ENCODE results near the gene ZNF26. TPM values are rescaled to one million over a fixed set of nuclear protein-coding genes. Genes with fewer than 3 reads are reported as not detected.

The ZNF26 gene
- total and polyA plus RNA-seq, 2 donors from 2014 or later, result 2.9 to 16.4 TPM

DNA sequence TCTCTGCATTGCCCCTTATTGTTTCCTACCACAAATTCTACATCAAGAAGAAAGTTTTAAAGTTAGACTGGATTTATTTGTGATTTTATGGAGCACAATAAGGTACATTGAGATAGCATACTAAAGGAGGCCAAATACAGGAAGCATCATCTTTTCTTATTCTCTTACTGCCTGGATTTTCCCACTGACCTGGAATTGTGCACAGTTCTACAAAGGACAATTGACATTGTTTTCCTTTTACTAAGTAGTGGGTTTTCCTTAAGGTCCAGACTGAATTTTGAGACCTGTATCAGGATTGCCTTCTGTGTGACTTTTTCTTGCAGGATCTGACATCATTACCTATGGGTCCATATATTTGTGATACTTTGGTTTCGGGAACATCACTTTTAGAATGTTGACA lies 75.8 kb downstream of the ZNF26 start:
- no peaks in the 10 kb centered on the region for H3K4me1 ChIP-seq (ENCODE audit: control insufficient read depth in 2 of 3, insufficient read depth in 2 of 3, low read depth in 1 of 3, low read length in 3 of 3)
- no peaks in the 10 kb centered on the region for H3K27me3 ChIP-seq (ENCODE audit: control insufficient read depth, insufficient read depth, low read length)
- H3K36me3 ChIP-seq (ENCODE audit: control insufficient read depth in 2 of 3, insufficient read depth in 3 of 3, low read length in 3 of 3), result peaks cover 10 to 19% (median 16%) of the 10 kb centered on the region in 3 donors
- intact Hi-C loops (cut with DNase I), result no loop called here
- H3K9me3 ChIP-seq (ENCODE audit: control insufficient read depth in 2 of 3, insufficient read depth in 1 of 3, low read length in 3 of 3), result peaks cover 41 to 98% (median 87%) of the 10 kb centered on the region in 3 donors
- FAIRE-seq (no peak), DNase-seq (no peak)
- H3K9ac ChIP-seq (ENCODE audit: low read length in 3 of 3), result no peak overlapping the region
- peak overlapping the region in 1 of 3 donors; percentile 21 for H3K4me3 ChIP-seq (ENCODE audit: low read length in 3 of 3)
- no peak for TF ChIP-seq CTCF (IDR thresholded peaks at IDR 0.05; ENCODE audit: borderline replicate concordance, extremely low read depth, insufficient read depth)
- no peak overlapping the region for H3K27ac ChIP-seq (ENCODE audit: low read depth in 2 of 2, low read length in 2 of 2)

GRCh38 chr12:133063556-133063955 lies 77.4 kb downstream of the ZNF26 start:
- H3K36me3 ChIP-seq (ENCODE audit: control insufficient read depth in 2 of 3, insufficient read depth in 3 of 3, low read length in 3 of 3), result peaks cover 0 to 5% (median 1%) of the 10 kb centered on the region in 3 donors
- DNase-seq (no peak), FAIRE-seq (no peak)
- no peak for TF ChIP-seq CTCF (IDR thresholded peaks at IDR 0.05; ENCODE audit: borderline replicate concordance, extremely low read depth, insufficient read depth)
- peaks cover 26 to 92% (median 80%) of the 10 kb centered on the region in 3 donors for H3K9me3 ChIP-seq (ENCODE audit: control insufficient read depth in 2 of 3, insufficient read depth in 1 of 3, low read length in 3 of 3)
- intact Hi-C loops (cut with DNase I), result no loop called here
- no peak overlapping the region for H3K9ac ChIP-seq (ENCODE audit: low read length in 3 of 3)
- no peaks in the 10 kb centered on the region for H3K4me1 ChIP-seq (ENCODE audit: control insufficient read depth in 2 of 3, insufficient read depth in 2 of 3, low read depth in 1 of 3, low read length in 3 of 3)
- no peak overlapping the region for H3K4me3 ChIP-seq (ENCODE audit: low read length in 3 of 3)
- H3K27me3 ChIP-seq (ENCODE audit: control insufficient read depth, insufficient read depth, low read length), result no peaks in the 10 kb centered on the region
- H3K27ac ChIP-seq (ENCODE audit: low read depth in 2 of 2, low read length in 2 of 2), result no peak overlapping the region

- Histone ChIP-seq H3K9ac (ENCODE audit: low read length in 3 of 3) (no peak overlapping the region), H3K36me3 (ENCODE audit: control insufficient read depth in 2 of 3, insufficient read depth in 3 of 3, low read length in 3 of 3) (no peaks in the 10 kb centered on the region), H3K27me3 (ENCODE audit: control insufficient read depth, insufficient read depth, low read length) (no peaks in the 10 kb centered on the region), H3K27ac (ENCODE audit: low read depth in 2 of 2, low read length in 2 of 2) (no peak overlapping the region), H3K4me1 (ENCODE audit: control insufficient read depth in 2 of 3, insufficient read depth in 2 of 3, low read depth in 1 of 3, low read length in 3 of 3) (no peaks in the 10 kb centered on the region), H3K9me3 (ENCODE audit: control insufficient read depth in 2 of 3, insufficient read depth in 1 of 3, low read length in 3 of 3) (peaks cover 3 to 48% (median 16%) of the 10 kb centered on the region in 3 donors), H3K4me3 (ENCODE audit: low read length in 3 of 3) (no peak overlapping the region)
- DNase-seq (no peak), FAIRE-seq (no peak)
- no peak for TF ChIP-seq CTCF (IDR thresholded peaks at IDR 0.05; ENCODE audit: borderline replicate concordance, extremely low read depth, insufficient read depth)
- intact Hi-C loops (cut with DNase I), result no loop called here
Measured at GRCh38 chr12:133073836-133074235, 87.7 kb downstream of the ZNF26 start.

Other genes with a start within 250 kb of the ZNF26 start
- 57.3 TPM for gene ANKLE2, start 224.5 kb upstream of the ZNF26 start, total RNA-seq
- 14.6 TPM for gene ANKLE2, start 224.5 kb upstream of the ZNF26 start, polyA plus RNA-seq (ENCODE audit: insufficient read depth, low read depth, low replicate concordance)
- gene GOLGA3, start 157.5 kb upstream of the ZNF26 start, total RNA-seq, result 53.0 TPM
- gene GOLGA3, start 157.5 kb upstream of the ZNF26 start, polyA plus RNA-seq (ENCODE audit: insufficient read depth, low read depth, low replicate concordance), result 7.7 TPM
- 37.3 TPM for gene CHFR, start 98.8 kb upstream of the ZNF26 start, total RNA-seq
- 8.3 TPM for gene CHFR, start 98.8 kb upstream of the ZNF26 start, polyA plus RNA-seq (ENCODE audit: insufficient read depth, low read depth, low replicate concordance)
- 15.2 TPM for gene ZNF605, start 30.1 kb upstream of the ZNF26 start, total RNA-seq
- 5.0 TPM for gene ZNF605, start 30.1 kb upstream of the ZNF26 start, polyA plus RNA-seq (ENCODE audit: insufficient read depth, low read depth, low replicate concordance)
- 32.7 TPM for gene ZNF84, start 51.1 kb downstream of the ZNF26 start, total RNA-seq
- 15.5 TPM for gene ZNF84, start 51.1 kb downstream of the ZNF26 start, polyA plus RNA-seq (ENCODE audit: insufficient read depth, low read depth, low replicate concordance)
- 20.4 TPM for gene ZNF140, start 94.6 kb downstream of the ZNF26 start, total RNA-seq
- 14.1 TPM for gene ZNF140, start 94.6 kb downstream of the ZNF26 start, polyA plus RNA-seq (ENCODE audit: insufficient read depth, low read depth, low replicate concordance)
- 3.1 TPM for gene ZNF891, start 143.9 kb downstream of the ZNF26 start, total RNA-seq
- gene ZNF891, start 143.9 kb downstream of the ZNF26 start, polyA plus RNA-seq (ENCODE audit: insufficient read depth, low read depth, low replicate concordance), result 0.39 TPM
- gene ZNF10, start 144.3 kb downstream of the ZNF26 start, total RNA-seq, result 15.1 TPM
- gene ZNF10, start 144.3 kb downstream of the ZNF26 start, polyA plus RNA-seq (ENCODE audit: insufficient read depth, low read depth, low replicate concordance), result 4.6 TPM
- gene ZNF268, start 195.1 kb downstream of the ZNF26 start, total RNA-seq, result 33.4 TPM
- 6.7 TPM for gene ZNF268, start 195.1 kb downstream of the ZNF26 start, polyA plus RNA-seq (ENCODE audit: insufficient read depth, low read depth, low replicate concordance)
- not detected for gene ANHX, start 249.5 kb downstream of the ZNF26 start, total RNA-seq
- not detected for gene ANHX, start 249.5 kb downstream of the ZNF26 start, polyA plus RNA-seq (ENCODE audit: insufficient read depth, low read depth, low replicate concordance)

Data from kidney (tissue), 14 donors.